ENCODE measurements around the gene SAP130.
"Not testable (repeated sequence)": the region's sequence is repeated elsewhere in the genome, so short reads cannot be mapped to it uniquely, and the experiment has no call there.

SAP130 gene

DNA sequence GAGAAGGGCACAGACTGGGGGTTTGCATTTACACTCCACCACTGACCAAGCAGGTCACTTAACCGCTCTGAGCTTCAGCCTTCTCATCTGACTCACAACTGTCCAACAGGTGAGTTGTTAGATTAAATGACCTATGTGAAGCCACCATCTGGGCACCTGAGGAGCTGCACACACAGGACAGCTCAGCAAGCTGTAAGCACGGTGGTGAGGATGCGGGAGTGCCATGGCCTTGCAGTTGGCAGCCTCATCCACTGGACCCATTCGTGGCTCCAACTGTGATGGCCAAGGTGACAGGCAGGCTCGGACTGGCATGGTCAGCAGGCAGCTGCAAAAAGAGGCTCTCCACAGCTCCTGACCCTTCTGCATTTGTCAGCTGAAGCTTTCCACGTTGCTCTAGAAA, 118.8 kb downstream of the SAP130 start:
- no peak overlapping the region for H2AFZ ChIP-seq (ENCODE audit: low read length)
- no peak overlapping the region for H3K4me2 ChIP-seq (ENCODE audit: low read depth, low read length, poor library complexity, severe bottlenecking)
- no peaks in the 10 kb centered on the region for H3K9me3 ChIP-seq (ENCODE audit: insufficient read depth, low read depth, low read length)
- no peak for TF ChIP-seq EZH2phosphoT487 (IDR thresholded peaks at IDR 0.05; ENCODE audit: borderline replicate concordance)
- TF ChIP-seq, protein P1, sequence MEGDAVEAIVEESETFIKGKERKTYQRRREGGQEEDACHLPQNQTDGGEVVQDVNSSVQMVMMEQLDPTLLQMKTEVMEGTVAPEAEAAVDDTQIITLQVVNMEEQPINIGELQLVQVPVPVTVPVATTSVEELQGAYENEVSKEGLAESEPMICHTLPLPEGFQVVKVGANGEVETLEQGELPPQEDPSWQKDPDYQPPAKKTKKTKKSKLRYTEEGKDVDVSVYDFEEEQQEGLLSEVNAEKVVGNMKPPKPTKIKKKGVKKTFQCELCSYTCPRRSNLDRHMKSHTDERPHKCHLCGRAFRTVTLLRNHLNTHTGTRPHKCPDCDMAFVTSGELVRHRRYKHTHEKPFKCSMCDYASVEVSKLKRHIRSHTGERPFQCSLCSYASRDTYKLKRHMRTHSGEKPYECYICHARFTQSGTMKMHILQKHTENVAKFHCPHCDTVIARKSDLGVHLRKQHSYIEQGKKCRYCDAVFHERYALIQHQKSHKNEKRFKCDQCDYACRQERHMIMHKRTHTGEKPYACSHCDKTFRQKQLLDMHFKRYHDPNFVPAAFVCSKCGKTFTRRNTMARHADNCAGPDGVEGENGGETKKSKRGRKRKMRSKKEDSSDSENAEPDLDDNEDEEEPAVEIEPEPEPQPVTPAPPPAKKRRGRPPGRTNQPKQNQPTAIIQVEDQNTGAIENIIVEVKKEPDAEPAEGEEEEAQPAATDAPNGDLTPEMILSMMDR (conservative IDR thresholded peaks at IDR 0.05; ENCODE audit: low read length) = no peak
- no peaks in the 10 kb centered on the region for H3K4me1 ChIP-seq (ENCODE audit: insufficient read depth, low read length, poor library complexity, severe bottlenecking)
- H3K9ac ChIP-seq (ENCODE audit: low read depth, low read length, poor library complexity, severe bottlenecking) = no peak overlapping the region
- no peak overlapping the region for H3K4me3 ChIP-seq (ENCODE audit: low read length, poor library complexity, severe bottlenecking)
- H3K27me3 ChIP-seq (ENCODE audit: insufficient read depth, low read length, poor library complexity, severe bottlenecking) = no peaks in the 10 kb centered on the region
- H3K79me2 ChIP-seq (ENCODE audit: insufficient read depth, low read length) = no peaks in the 10 kb centered on the region
- no peaks in the 10 kb centered on the region for H3K9me2 ChIP-seq (replicated peaks; ENCODE audit: low read depth, low read length)
- no peaks in the 10 kb centered on the region for H4K20me1 ChIP-seq (ENCODE audit: insufficient read depth, low read length, poor library complexity, severe bottlenecking)
- no peaks in the 10 kb centered on the region for H3K36me3 ChIP-seq (ENCODE audit: insufficient read depth, low read length)
- no peaks in the 10 kb centered on the region for H3F3A ChIP-seq (ENCODE audit: low read depth)

DNA sequence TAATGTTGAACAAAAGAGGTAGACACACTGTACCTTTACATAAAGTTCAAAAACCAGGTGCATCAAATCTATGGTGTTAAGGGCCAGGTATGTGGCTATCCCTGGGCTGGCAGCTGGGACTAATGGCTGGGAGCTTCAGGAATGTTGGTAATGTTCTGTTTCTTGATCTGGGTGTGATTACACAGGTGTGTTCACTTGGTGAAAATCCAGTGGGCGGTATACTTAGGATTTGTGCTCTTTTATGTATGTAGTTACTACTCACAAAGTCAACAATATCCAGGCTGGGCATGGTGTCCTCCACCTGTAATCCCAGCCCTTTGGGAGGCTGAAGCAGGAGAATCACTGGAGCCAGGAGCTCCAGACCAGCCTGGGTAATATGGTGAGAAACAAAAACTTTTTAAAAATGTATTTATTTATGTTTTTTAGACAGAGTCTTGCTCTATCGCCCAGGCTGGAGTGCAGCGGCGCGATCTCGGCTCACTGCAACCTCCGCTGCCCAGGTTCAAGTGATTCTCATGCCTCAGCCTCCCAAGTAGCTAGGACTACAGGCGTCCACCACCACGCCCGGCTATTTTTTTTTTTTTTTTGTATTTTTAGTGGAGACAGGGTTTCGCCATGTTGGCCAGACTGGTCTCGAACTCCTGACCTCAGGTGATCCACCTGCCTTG, 120.0 kb downstream of the SAP130 start:
- H4K20me1 ChIP-seq (ENCODE audit: insufficient read depth, low read length, poor library complexity, severe bottlenecking); H3F3A ChIP-seq (ENCODE audit: low read depth); H3K4me3 ChIP-seq (ENCODE audit: low read length, poor library complexity, severe bottlenecking); H3K9ac ChIP-seq (ENCODE audit: low read depth, low read length, poor library complexity, severe bottlenecking); H3K27me3 ChIP-seq (ENCODE audit: insufficient read depth, low read length, poor library complexity, severe bottlenecking); H3K79me2 ChIP-seq (ENCODE audit: insufficient read depth, low read length); H3K36me3 ChIP-seq (ENCODE audit: insufficient read depth, low read length); H3K4me2 ChIP-seq (ENCODE audit: low read depth, low read length, poor library complexity, severe bottlenecking); H3K9me3 ChIP-seq (ENCODE audit: insufficient read depth, low read depth, low read length); H3K4me1 ChIP-seq (ENCODE audit: insufficient read depth, low read length, poor library complexity, severe bottlenecking); H2AFZ ChIP-seq (ENCODE audit: low read length); H3K9me2 ChIP-seq (replicated peaks; ENCODE audit: low read depth, low read length): not testable (repeated sequence)

- H3K4me2 ChIP-seq (ENCODE audit: low read depth, low read length, poor library complexity, severe bottlenecking) = no peak overlapping the region
- no peak overlapping the region for H2AFZ ChIP-seq (ENCODE audit: low read length)
Measured at GRCh38 chr2:127906206-127906926, 121.5 kb downstream of the SAP130 start.

More at GRCh38 chr2:127906206-127906926, 121.5 kb downstream of the SAP130 start:
- Histone ChIP-seq H3K27me3 (ENCODE audit: insufficient read depth, low read length, poor library complexity, severe bottlenecking) (no peaks in the 10 kb centered on the region), H3F3A (ENCODE audit: low read depth) (no peaks in the 10 kb centered on the region), H3K9me3 (ENCODE audit: insufficient read depth, low read depth, low read length) (no peaks in the 10 kb centered on the region), H3K9ac (ENCODE audit: low read depth, low read length, poor library complexity, severe bottlenecking) (no peak overlapping the region), H3K4me1 (ENCODE audit: insufficient read depth, low read length, poor library complexity, severe bottlenecking) (no peaks in the 10 kb centered on the region), H3K9me2 (replicated peaks; ENCODE audit: low read depth, low read length) (no peaks in the 10 kb centered on the region), H3K79me2 (ENCODE audit: insufficient read depth, low read length) (no peaks in the 10 kb centered on the region), H3K36me3 (ENCODE audit: insufficient read depth, low read length) (no peaks in the 10 kb centered on the region), H4K20me1 (ENCODE audit: insufficient read depth, low read length, poor library complexity, severe bottlenecking) (no peaks in the 10 kb centered on the region), H3K4me3 (ENCODE audit: low read length, poor library complexity, severe bottlenecking) (no peak overlapping the region)
- no peak for TF ChIP-seq EZH2phosphoT487 (IDR thresholded peaks at IDR 0.05; ENCODE audit: borderline replicate concordance)
- TF ChIP-seq, protein P1 (conservative IDR thresholded peaks at IDR 0.05; ENCODE audit: low read length) = no peak
